Loucy (cell line): ENCODE data around the gene R3HDM1.
"Not testable (repeated sequence)": the region's sequence is repeated elsewhere in the genome, so short reads cannot be mapped to it uniquely, and the experiment has no call there.

Experiments used
- H2AFZ ChIP-seq: fragments of 200-600 bp; sonication (generic); 2 replicates; pipeline ENCODE4 v1.6.0; 2016; ENCODE audit warnings: antibody characterized with exemption, mild to moderate bottlenecking, low read length, moderate library complexity
- H3F3A ChIP-seq: fragments of 200-600 bp; 2 replicates; pipeline ENCODE4 v1.6.0; 2016; ENCODE audit warnings: antibody characterized with exemption, low read depth, mild to moderate bottlenecking
- H3K27me3 ChIP-seq: fragments of 200-600 bp; sonication (generic); 2 replicates; pipeline ENCODE4 v1.6.1; 2014; ENCODE audit warnings: low read length, mild to moderate bottlenecking; ENCODE audit not compliant: insufficient read depth, poor library complexity, severe bottlenecking
- H3K36me3 ChIP-seq: fragments of 200-600 bp; sonication (generic); 2 replicates; pipeline ENCODE4 v1.6.1; 2016; ENCODE audit warnings: low read length; ENCODE audit not compliant: insufficient read depth
- H3K4me1 ChIP-seq: fragments of 200-600 bp; sonication (generic); 2 replicates; pipeline ENCODE4 v1.5.1; 2014; ENCODE audit warnings: low read length, mild to moderate bottlenecking; ENCODE audit not compliant: insufficient read depth, poor library complexity, severe bottlenecking
- H3K4me2 ChIP-seq: fragments of 200-600 bp; sonication (generic); 2 replicates; pipeline ENCODE4 v1.6.0; 2014; ENCODE audit warnings: antibody characterized with exemption, low read length, low read depth, mild to moderate bottlenecking; ENCODE audit not compliant: poor library complexity, severe bottlenecking
- H3K4me3 ChIP-seq: fragments of 200-600 bp; sonication (generic); 2 replicates; pipeline ENCODE4 v1.5.1; 2014; ENCODE audit warnings: low read length, mild to moderate bottlenecking, mixed read lengths; ENCODE audit not compliant: poor library complexity, severe bottlenecking
- H3K79me2 ChIP-seq: fragments of 200-600 bp; sonication (generic); 2 replicates; pipeline ENCODE4 v1.6.1; 2014; ENCODE audit warnings: low read length; ENCODE audit not compliant: insufficient read depth
- H3K9ac ChIP-seq: fragments of 200-600 bp; sonication (generic); 2 replicates; pipeline ENCODE4 v1.6.0; 2014; ENCODE audit warnings: mild to moderate bottlenecking, low read depth, low read length, moderate library complexity; ENCODE audit not compliant: poor library complexity, severe bottlenecking
- H3K9me2 ChIP-seq: fragments of 200-600 bp; sonication (generic); replicated peaks from 2 replicates; pipeline ENCODE4 v1.6.1; 2016; ENCODE audit warnings: low read depth, low read length, mixed read lengths
- H3K9me3 ChIP-seq: fragments of 200-600 bp; sonication (generic); 2 replicates; pipeline ENCODE4 v1.6.1; 2014; ENCODE audit warnings: mild to moderate bottlenecking, antibody characterized with exemption, low read length, low read depth; ENCODE audit not compliant: insufficient read depth
- H4K20me1 ChIP-seq: fragments of 200-600 bp; sonication (generic); 2 replicates; pipeline ENCODE4 v1.6.0; 2014; ENCODE audit warnings: antibody characterized with exemption, low read length, mild to moderate bottlenecking; ENCODE audit not compliant: insufficient read depth, poor library complexity, severe bottlenecking
- CTCF ChIP-seq: fragments of 200-600 bp; sonication (generic); conservative IDR thresholded peaks from 2 replicates; pipeline ENCODE4 v1.5.1; 2014; ENCODE audit warnings: mild to moderate bottlenecking, antibody characterized with exemption, low read length
- EZH2phosphoT487 ChIP-seq: fragments of 200-600 bp; IDR thresholded peaks from 2 replicates; pipeline ENCODE4 v1.6.1; 2018; ENCODE audit warnings: antibody characterized with exemption, mild to moderate bottlenecking, moderate library complexity, borderline replicate concordance

The R3HDM1 gene

DNA sequence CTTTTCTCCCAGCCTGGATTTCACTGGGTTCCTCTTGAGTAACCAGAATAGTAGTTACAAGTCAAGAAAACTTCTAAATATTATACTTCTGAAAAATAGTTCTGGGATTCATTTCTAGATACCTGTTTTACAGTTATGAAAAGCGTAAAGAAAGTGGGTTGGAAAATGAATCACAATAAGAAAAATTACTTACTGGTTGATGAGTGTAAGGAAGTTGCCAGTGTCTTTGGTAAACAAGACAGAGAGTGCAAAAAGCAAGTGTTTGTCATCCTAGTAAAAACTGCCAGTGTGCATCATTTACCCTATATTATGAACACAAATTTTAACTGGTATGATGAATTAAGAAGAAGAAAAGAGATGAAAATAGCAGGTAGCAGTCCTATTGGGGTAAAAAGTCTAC, 88.9 kb downstream of the R3HDM1 start:
- no peak overlapping the region for H3K4me3 ChIP-seq
- H3K4me1 ChIP-seq, result no peaks in the 10 kb centered on the region
- no peaks in the 10 kb centered on the region for H3K79me2 ChIP-seq
- H3K36me3 ChIP-seq, result peaks cover 27% of the 10 kb centered on the region; the same call in 1 of the 2 replicates
- no peaks in the 10 kb centered on the region for H3K27me3 ChIP-seq
- TF ChIP-seq CTCF, result no peak
- no peak for TF ChIP-seq EZH2phosphoT487
- no peak overlapping the region for H2AFZ ChIP-seq
- no peaks in the 10 kb centered on the region for H3K9me3 ChIP-seq
- no peaks in the 10 kb centered on the region for H4K20me1 ChIP-seq
- H3F3A ChIP-seq, result no peaks in the 10 kb centered on the region
- H3K9ac ChIP-seq, result no peak overlapping the region
- H3K9me2 ChIP-seq, result no peaks in the 10 kb centered on the region
- no peak overlapping the region for H3K4me2 ChIP-seq

- H2AFZ ChIP-seq, result no peak overlapping the region
- H3K9me3 ChIP-seq, result no peaks in the 10 kb centered on the region
- no peaks in the 10 kb centered on the region for H3K4me1 ChIP-seq
- peaks cover 16% of the 10 kb centered on the region; the same call in 1 of the 2 replicates for H3K36me3 ChIP-seq
- H3K4me2 ChIP-seq, result no peak overlapping the region
- H3F3A ChIP-seq, result no peaks in the 10 kb centered on the region
- H3K4me3 ChIP-seq, result no peak overlapping the region
- no peaks in the 10 kb centered on the region for H3K9me2 ChIP-seq
- no peak overlapping the region for H3K9ac ChIP-seq
- H3K27me3 ChIP-seq, result no peaks in the 10 kb centered on the region
- no peaks in the 10 kb centered on the region for H4K20me1 ChIP-seq
- no peaks in the 10 kb centered on the region for H3K79me2 ChIP-seq
- no peak for TF ChIP-seq CTCF
- no peak for TF ChIP-seq EZH2phosphoT487
Measured at GRCh38 chr2:135629520-135629919, 98.2 kb downstream of the R3HDM1 start.

DNA sequence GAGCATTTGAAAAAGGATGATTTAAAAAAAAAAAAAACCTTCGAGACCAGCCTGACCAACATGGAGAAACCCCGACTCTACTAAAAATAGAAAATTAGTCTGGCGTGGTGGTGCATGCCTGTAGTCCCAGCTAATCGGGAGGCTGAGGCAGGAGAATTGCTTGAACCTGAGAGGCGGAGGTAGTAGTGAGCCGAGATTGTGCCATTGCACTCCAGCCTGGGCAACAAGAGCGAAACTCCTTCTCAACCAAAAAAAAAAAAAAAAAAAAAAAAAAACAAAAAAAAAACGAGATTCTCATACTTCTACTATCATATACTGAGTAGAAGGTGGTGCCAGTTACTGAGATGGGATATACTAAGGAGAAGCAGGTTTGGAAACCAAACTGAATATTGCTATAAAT, 98.8 kb downstream of the R3HDM1 start:
- H3K4me2 ChIP-seq, H3K79me2 ChIP-seq, H3K4me1 ChIP-seq, H3K4me3 ChIP-seq, H3K27me3 ChIP-seq, H3F3A ChIP-seq, H3K9me3 ChIP-seq, H3K9ac ChIP-seq, H4K20me1 ChIP-seq, H2AFZ ChIP-seq, H3K9me2 ChIP-seq: not testable (repeated sequence)
- peaks cover 19% of the 10 kb centered on the region; the same call in 1 of the 2 replicates for H3K36me3 ChIP-seq

GRCh38 chr2:135630488-135630887, 99.2 kb downstream of the R3HDM1 start:
- H3K4me1 ChIP-seq, result no peaks in the 10 kb centered on the region
- no peak for TF ChIP-seq EZH2phosphoT487
- no peak for TF ChIP-seq CTCF
- H3K36me3 ChIP-seq, result peaks cover 24% of the 10 kb centered on the region; the same call in 1 of the 2 replicates
- no peak overlapping the region for H2AFZ ChIP-seq
- no peak overlapping the region for H3K4me3 ChIP-seq
- no peaks in the 10 kb centered on the region for H4K20me1 ChIP-seq
- no peaks in the 10 kb centered on the region for H3K79me2 ChIP-seq
- no peaks in the 10 kb centered on the region for H3K27me3 ChIP-seq
- no peaks in the 10 kb centered on the region for H3K9me2 ChIP-seq
- H3F3A ChIP-seq, result no peaks in the 10 kb centered on the region
- H3K9ac ChIP-seq, result no peak overlapping the region
- no peak overlapping the region for H3K4me2 ChIP-seq
- no peaks in the 10 kb centered on the region for H3K9me3 ChIP-seq
